Fibroblast of gingiva (primary cell): ENCODE results near the gene LRP1B.

Experiments
- DNase-seq: peaks from one replicate; pipeline ENCODE4 v3.0.0-alpha.2; 2011; ENCODE audit warnings: low read depth

Gene LRP1B

DNA sequence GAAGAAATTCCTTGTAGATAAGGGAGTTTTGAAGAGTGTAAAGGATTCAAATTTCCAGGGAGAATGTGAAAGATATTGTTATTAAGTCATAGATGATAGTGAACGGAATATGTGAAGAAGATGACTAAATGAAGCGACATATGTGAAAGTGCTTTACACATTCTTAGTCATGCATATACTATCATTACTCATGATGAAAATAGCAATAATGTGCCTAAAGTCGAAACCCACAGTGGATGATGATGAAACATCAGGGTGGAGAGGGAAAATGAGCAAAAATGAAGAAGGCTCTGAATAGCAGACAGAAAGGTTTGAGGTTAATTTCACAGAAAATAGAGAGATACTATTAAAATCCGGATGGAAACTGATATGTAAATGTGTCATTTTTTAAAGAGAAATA, 1237.1 kb downstream of the LRP1B start:
- peak; percentile 54 for DNase-seq

DNA sequence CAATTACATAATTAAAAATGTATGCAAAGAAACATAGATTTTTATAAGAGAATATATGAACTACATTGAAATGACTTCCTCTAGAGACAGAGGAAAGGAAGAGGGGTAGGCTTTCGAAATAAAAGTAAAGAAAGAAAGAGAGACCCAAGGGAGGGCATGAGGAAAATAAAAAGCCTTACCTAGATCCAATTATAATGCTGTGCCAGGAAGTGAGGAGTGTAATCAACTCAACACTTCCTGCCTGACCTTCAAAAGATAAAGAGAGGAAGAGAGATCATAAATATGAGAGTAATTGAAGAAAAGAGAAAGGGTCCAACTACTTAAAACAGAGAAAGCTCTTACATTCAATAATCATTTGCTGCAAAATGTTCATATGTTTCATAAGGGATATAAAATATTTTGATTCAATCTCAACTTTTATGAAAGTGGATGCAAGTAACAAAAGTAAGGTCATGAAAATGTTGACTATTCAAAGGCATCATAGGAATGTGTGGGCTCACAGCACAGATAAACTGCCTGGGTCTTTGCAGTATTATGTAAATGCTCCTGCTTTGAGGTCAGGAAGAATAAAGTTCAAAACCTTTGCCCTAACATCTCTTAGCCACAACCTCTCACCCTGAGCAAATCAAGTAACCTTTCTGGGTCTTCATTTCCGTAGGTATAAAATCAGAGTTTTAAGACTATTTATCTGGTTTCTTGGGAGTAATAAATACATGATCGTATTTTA, 1237.7 kb downstream of the LRP1B start:
- DNase-seq = no peak

DNA sequence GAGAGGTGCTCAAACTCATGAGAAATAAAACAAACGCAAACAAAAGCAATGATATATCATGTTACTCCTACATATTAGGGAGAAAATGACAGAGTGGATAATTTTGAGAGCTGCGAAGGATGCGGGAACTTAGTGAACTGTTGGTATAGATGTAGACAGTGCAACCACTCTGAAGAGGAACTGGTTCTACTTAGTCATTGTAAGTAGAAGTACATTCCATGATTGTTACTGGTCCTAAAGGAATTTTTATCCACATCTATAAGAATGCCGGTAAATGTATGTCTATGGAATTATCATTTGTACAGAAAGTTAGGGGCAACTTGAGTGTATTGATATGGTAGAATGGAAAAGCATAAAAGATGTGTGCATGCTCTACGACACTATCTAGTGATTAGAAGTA, 1238.4 kb downstream of the LRP1B start:
- no peak for DNase-seq

DNA sequence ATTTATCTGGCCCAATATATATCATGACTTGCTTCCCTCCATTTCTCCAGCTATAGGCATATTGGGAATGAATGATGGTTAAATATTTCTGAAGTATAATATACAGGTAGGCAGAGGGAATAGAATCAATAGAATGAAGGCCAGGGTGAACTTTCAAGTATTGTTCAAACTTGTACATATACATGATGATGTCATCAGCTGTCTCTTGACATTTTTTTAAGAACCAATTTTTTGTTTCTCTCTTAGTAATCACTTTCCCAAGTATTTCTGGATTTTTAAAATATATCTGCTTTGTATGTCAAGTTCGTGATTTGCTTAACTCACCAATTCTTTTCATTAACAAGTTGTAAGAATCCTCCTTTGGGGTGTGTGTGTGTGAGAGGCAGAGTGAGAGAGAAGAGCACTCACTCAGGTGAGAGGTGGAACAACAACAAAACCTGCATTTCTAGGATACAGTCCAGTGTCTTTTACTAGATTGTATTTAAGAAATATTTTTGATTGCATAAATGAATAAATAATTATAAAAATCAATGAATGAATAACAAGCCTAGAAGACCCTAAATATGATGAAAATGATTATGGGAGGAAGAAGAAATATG, 1239.1 kb downstream of the LRP1B start:
- no peak for DNase-seq

DNA sequence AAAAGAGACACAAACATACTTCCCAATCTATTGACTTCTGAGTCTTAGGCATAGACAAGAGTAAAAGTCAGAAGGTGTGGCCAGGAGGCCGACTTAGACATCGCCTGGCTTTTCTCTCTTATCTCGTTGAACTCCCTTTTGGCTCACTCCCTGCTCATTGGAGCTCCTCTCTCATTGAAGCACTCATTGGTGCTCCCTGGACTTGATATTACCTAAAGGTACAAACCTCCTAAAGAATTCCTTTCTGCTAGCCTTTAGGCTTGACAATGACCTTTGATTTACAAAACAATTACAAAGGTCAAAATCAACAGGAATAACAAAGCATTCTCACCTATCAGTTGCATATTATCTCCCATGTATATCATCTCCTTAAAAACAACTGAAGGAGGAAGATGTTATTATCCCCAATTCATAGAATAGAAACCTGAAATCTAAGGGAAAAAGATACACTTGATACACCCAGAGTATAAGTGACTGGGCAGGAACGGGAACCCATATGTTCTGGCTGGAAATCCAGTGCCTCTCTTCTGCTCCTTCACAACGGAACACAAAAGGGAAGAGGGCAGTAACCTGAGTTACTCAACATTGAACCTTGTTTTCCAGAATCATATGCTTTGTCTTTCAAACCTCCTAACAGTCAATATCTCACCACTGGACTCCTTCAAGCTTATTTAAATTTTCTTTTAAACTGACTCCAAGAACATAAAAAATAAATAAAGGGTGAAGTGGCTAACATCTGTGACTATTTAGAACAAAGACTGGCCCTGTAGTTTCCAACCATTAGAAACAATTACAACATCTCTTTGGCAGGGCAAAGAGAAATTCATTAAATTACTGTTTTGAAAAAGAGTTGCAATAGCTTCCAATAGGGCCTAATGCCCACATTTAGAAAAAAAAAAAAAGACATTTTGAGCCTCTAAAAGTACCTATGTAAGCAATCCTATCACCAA, 1247.9 kb downstream of the LRP1B start:
- DNase-seq = peak; percentile 89

DNA sequence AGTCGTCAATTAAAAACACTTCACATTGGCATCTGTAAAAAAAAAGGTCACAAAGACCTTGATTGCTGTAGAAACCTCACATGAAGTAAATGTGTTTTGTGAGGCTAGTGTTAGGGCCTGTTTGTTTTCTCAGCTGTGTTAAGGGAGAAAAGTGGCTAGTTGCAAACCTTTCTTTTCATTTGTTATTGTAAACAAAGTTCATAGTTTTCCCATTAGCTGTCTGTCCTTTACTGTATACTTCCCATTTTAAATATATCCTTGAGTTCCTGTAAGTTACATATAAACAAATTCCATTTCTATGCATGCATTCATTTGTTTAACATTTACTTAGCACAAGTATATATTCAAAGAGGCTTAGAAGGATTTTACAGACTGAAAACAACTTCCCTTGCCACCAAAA, 1250.2 kb downstream of the LRP1B start:
- DNase-seq = peak; percentile 53

DNA sequence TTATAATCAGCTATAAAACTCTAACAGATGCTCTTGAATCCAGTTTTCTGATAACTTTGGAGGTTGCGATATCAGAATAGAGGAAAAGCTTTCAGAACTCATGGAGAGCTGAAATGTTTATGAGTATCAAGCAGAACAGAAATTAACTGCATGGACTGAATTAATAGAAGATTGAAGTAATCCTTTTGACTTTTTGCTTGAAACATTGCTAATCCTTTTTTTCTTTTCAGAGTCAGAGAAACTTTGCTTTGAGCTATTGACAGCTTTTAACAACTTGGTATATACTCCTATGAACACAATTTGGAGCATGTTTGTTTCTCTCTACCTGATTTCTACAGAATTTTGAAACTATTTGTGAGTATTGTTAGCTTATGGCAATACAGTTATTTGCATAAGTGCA, 1254.8 kb downstream of the LRP1B start:
- DNase-seq = no peak

DNA sequence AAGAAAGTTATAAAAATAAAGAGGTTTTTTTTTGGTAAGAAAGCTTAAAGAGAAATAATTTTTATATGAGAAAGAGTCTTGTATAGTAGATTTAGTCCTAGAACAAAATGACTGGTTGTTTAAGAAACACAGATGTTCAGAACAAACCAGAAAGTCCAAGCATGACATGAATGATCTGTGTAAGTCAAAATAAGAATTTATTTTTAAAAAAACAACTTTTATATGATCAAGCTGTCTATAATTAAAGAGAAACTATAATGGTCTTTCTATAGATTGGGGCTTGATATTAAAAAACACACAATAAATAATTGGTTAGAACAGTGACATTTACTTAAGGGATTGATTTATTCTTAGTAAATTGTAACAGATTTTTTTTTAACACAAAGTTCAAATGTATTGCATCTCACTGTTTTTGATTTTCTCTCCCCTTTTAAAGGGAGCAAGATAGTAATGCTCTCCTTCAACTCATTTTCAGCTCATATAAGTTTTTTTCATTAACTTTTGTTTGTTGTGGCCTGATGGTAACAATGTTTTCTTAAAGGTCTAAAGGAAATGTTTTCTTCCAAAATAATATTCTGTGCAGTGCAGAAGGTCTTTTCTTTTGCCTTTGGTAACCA, 1256.8 kb downstream of the LRP1B start:
- no peak for DNase-seq

DNA sequence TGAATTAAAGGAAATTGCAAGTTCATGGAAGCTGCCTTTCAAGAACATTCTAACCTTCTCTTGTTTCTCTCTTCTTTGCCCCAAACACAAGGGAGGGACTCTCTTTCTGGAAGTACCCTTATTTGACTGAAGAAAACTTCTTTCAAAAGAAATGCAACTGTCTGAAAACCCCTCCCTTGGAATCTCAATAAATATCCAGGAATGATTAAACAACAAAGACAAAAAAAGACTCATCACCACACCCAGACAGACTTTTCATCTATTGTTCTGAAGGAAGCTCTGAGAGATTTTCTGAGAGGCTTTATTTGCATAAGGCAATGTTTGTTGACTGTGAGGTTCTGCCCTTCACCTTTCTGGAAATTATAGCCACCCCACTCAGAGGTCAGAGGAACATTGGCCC, 1260.9 kb downstream of the LRP1B start:
- DNase-seq = no peak

DNA sequence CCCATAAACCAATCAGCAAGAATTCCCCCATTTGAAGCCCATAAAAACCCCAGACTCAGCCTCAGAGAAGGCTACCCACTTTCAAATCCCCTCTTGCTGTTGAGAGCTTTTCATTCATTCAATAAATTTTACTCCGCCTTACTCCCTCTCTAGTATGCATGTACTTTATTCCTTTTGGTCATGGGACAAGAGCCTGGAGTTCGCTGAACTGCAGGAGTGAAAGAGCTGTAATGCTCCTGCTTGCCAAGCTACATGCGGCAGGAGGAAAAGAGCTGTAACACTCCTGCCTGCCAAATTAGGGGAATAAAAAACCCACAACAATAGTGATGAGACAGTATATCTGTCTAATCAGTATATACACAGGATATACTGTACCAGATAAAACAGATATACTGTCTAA, 1261.7 kb downstream of the LRP1B start:
- DNase-seq = no peak

DNA sequence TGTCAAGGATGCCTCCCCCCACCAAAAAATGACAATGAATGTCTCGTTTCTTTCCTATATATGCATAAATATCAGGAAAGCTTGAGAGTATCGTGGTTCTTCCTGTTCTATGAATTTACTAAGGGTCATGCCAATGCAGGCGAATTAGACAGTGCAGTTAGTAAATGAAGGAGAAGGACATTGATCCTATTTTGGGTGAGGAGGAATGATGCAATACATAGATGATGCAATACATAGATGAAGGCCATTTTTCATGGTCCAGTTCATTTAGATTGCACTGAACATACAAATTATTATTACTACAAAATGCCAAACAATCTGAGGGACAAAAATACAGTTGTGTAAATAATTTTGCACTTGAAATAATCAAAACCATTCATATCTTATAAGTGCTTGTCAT, 1265.0 kb downstream of the LRP1B start:
- peak; percentile 49 for DNase-seq

DNA sequence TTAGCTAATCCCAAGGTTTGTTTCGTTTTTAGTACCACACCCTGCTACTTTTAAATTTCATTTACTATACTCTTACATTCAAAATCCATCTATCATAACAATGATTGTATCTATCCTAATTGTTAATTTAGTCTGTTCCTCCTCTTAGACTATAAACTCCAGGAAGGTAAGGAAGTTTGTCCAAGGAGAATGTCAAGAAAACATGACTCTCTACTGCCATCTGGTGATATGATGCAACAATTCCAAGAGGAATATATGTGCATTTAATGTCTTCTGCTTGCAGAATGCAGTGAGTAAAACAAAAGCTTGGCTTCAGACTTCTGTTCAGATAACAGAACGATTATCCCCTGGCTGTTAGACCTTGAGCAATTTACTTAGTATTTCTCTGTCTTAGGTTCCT, 1267.1 kb downstream of the LRP1B start:
- peak; percentile 56 for DNase-seq

DNA sequence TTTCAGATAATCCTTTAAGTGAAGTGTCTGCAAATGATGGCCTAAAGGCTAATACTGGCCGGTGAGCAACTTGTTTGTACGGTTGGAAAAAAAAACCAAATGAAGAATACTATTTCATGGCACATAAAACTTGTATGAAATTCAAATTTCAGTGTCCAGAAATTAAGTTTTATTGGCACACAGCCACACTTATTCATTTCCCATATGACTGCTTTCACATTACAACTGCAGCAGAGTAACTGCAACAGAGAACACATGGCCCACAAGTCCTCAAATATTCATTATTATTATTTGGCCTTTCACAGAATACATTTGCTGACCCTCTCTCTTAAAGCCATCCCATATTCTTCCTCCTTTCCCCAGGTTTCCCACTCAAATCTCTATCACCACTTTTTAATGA, 1268.6 kb downstream of the LRP1B start:
- no peak for DNase-seq

DNA sequence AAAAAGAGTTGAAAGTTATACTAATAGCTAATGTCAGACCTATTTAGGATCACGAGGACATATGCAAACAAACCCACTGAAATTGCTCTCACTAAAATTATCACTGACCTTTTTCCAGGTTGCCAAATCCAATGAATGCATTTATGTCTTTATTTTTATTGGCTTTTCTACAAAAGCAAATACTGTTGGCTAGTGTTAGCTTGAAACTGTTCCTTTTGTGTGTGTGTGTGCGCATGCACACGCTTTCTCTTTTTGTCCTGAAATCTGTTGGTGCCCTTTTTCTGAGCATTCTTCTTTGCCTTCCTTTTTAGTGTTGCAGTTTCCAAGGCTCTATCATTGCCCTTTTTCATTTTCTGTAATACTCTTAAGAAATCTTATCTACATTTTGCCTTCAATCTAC, 1269.2 kb downstream of the LRP1B start:
- DNase-seq = peak; percentile 27

DNA sequence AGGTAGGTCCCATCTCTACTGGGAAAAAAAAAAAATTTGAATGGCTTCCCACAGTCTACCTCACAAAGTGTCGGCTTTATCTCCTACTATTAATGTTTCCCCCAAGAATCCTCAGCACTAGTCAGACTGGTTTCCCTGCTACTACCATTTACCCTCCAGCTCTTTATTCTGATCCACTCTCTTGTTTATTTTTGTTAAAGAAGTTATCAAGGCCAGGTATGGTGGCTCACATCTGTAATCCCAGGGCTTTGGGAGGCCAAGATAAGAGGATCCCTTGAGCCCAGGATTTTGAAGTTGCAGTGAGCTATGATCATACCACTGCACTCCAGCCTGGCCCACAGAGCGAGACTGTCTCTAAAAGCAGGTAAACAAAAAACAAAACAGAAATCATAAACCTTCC, 1275.3 kb downstream of the LRP1B start:
- no peak for DNase-seq

DNA sequence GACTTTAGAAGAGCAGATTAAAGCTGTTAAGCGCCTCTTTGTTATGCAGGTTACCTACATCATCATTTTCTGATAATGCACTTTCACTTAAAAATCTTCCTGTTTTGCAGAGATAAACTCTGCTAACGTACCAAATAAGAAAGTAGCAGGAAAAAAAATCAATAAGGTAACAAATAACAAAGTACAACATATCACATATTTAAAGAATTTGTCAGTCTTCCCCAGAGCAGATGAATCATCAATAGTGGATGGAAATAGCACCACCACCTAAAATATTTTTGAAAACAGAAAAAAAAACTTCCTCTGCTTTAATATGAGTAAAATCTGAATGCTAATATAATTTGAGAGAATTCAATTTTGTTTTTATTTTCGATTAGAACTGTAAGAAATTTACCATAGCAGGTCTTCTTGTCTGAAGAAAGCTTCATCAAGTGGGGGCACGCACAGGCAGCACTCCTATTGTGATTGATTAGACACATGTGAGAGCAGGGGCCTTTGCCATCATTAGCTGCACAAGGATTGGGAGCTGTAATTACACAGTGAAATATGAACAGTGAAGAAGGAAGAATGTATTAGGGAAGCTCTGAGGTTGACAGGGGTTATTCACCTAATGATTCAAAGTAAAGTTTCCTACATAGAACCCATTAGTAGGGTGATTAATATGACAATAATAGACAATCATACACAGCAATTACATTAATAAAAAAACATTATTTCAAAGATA, 1279.4 kb downstream of the LRP1B start:
- no peak for DNase-seq

DNA sequence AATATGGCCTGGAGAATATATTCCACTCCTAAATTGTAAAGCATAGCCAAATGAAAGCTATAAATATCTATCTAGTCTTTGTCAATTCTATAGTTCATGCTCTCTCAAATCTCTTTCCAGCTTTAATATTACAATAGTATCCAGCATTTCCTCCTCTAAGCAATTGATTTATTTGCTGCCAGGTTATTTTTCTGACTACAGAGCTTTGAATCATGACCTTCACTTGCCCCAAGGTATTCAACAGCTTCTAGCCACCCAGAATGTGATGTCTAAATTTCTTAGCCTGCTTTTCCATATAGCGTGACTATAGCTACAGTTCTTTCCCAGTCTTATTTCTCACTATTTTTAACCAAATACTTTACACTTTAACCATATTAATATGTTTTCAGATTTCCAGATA, 1287.6 kb downstream of the LRP1B start:
- no peak for DNase-seq

DNA sequence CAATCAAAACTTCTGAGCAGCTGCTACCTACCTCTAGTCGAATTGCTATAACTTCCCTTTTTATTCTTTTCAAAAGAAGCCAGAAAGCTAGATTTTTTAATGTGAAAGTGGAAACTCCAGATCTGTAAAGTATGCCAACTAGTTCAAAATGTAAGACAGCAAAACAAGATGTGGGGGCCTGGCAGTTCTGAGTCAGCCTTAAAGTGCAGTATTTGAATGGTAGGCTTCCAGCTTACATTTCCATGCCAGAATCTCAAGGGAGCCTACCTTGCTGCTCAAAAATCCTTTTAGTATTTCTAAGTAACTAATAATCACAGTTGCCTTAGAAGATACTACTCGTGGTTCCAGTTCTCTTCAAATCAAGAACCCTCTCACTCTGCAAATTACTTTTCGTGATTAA, 1288.7 kb downstream of the LRP1B start:
- DNase-seq = no peak

DNA sequence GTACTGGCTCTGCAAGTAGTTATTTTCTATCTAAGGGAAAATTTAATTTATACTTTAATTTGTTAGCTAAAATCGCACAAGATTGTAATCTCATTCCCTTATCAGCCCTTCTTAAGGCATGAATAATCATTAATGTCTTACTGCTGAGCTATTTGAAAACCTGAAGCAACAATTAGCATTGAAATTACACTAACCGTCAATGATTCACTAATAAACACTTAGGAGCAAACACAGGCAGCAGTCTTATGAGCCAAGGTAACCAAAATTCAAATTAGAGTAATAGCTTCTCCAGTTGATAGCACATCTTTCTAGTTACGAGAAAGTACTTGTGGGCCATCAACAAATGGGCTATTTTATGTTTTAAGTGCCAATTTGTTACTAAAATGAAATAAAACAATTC, 1289.7 kb downstream of the LRP1B start:
- no peak for DNase-seq

DNA sequence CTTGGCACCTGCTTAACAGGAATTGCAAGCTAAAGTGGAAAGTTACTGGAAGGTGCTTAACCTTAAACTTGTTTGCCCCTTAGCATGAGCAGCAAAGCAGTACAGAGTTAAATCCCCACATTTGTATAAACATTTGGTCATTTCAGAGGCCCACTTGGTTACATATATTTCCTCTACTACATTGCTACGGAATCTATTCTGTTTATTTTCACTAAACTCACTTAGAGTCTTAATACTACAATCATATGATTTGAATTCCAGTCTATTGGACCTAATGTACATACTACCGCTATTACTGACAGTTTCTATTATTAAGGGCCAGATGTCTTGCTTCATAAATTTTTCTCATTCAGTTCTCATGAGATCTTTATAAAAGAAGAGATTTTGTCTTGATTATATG, 1294.0 kb downstream of the LRP1B start:
- DNase-seq = no peak

DNA sequence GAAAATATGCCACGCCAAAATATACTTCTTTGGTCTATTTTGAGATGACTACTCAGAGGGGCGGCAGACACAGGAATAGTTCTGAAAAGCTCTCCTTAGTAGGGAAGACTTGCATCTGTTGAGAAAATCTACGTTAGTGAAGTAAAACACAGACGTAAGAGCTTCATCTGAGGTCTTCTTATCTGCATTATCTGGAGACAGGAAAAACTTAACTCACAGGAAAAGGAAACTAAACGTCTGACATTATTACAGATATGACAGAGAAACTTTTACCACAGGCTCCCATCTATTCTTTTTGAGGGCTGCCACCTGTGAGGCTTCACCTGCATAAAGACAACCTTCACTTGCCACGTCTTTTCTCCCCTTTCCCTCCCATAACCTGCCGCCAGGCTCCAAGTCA, 1295.7 kb downstream of the LRP1B start:
- DNase-seq = no peak

DNA sequence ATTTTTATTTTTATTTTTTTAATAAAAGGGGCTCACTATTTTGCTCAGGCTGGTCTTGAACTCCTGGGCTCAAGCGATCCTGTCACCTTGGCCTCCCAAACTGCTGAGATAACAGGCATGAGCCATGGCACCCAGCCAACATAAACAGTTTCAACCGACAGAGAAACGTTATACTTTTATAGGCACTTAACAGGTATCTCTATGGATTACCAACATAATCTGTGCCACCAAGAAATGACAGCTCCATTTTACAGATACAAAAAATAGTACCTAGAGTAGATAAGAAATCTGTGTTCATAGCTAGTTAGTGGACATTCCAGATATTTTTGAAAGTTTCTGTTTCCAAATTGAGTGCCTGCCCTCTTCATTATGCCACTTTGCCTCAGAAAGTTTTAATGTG, 1316.7 kb downstream of the LRP1B start:
- DNase-seq = no peak
